Adrenal gland (tissue), 12 donors: Measurements from ENCODE around the gene ADK. TPM values are rescaled to one million over a fixed set of nuclear protein-coding genes. Genes with fewer than 3 reads are reported as not detected.
"Not testable (repeated sequence)": the region's sequence is repeated elsewhere in the genome, so short reads cannot be mapped to it uniquely, and the experiment has no call there.

Experiments
- DNase-seq, 7 donors: peaks; one replicate each; pipeline ENCODE4 v3.0.0-alpha.2; 2019 to 2020
- H3K27ac ChIP-seq, 5 donors: fragments of 200-600 bp; sonication (generic) in 4 of 5; 1 replicate in 3 of 5; 2 replicates in 2 of 5; pipeline versions ENCODE4 v1.5.1 to v1.8.0; 2016 to 2020; ENCODE audit warnings: mild to moderate bottlenecking in 1 of 5
- H3K27me3 ChIP-seq: fragments of 200-600 bp; 2 replicates; pipeline ENCODE4 v1.8.0; 2021
- H3K36me3 ChIP-seq, 2 donors: fragments of 200-600 bp; replicated peaks in 1 of 2; 1 replicate in 1 of 2; 2 replicates in 1 of 2; pipeline versions ENCODE4 v1.5.1 to v1.8.0; 2018 to 2022
- H3K4me1 ChIP-seq, 2 donors: fragments of 200-600 bp; replicated peaks in 1 of 2; 1 replicate in 1 of 2; 2 replicates in 1 of 2; pipeline versions ENCODE4 v1.5.1 to v1.8.0; 2018 to 2021
- H3K4me3 ChIP-seq, 4 donors: fragments of 200-600 bp; sonication (generic) in 3 of 4; one replicate each; pipeline ENCODE4 v1.5.1; 2016 to 2018
- H3K9me3 ChIP-seq, 3 donors: fragments of 200-600 bp; sonication (generic) in 1 of 3; replicated peaks in 1 of 3; 1 replicate in 2 of 3; 2 replicates in 1 of 3; pipeline versions ENCODE4 v1.5.1 to v1.8.0; 2016 to 2021
- CTCF ChIP-seq, 6 experiments: fragments of 450-650 bp in 4 of 6; fragments of 200-600 bp in 2 of 6; sonication (generic) in 1 of 6; IDR thresholded peaks; 1 replicate in 5 of 6; 2 replicates in 1 of 6; pipeline versions ENCODE4 v1.5.1 to v1.8.0; 2016 to 2021; ENCODE audit warnings: antibody characterized with exemption in 6 of 6, mild to moderate bottlenecking in 2 of 6, moderate library complexity in 1 of 6
- POLR2A ChIP-seq, 2 donors: fragments of 450-650 bp; IDR thresholded peaks; one replicate each; pipeline ENCODE4 v1.6.1; 2017; ENCODE audit warnings: antibody characterized with exemption in 2 of 2, mild to moderate bottlenecking in 2 of 2, moderate library complexity in 1 of 2
- WGBS, 4 donors: extraction: QIAGEN DNeasy Blood & Tissue Kit in 2 of 4; methylation state at CpG; one replicate each; pipeline versions ENCODE4 v1.1.5 to v1.1.7; 2013 to 2017; 5-methylcytosine and 5-hydroxymethylcytosine counted together
- intact Hi-C, 2 donors: fragments of 100-400 bp; cut with DNase I; formaldehyde crosslinking; loops; one replicate each; pipeline versions ENCODE4 v1.14.1 to v1.15.0; 2022 to 2023
- polyA plus RNA-seq, 3 donors: library from polyadenylated mRNA; stranded (reverse); fragments of 200-250 nt in 2 of 3; fragments of 350-450 nt in 1 of 3; fragmentation: Illumina TruSeq in 1 of 3; extraction: RNeasy Lipid Tissue Mini Kit (QIAGEN cat#74804) in 1 of 3; gene quantifications; one replicate each; pipeline ENCODE4 v1.2.3, GENCODE V29; 2013 to 2014
- total RNA-seq, 9 donors: library from RNA; depleted of rRNA in 4 of 9; stranded (reverse); fragments of >200 nt in 4 of 9; fragments of 120-200 nt in 1 of 9; fragmentation: NEBNext Ultra II Directional in 1 of 9; extraction: Animal tissue kit (Norgen Biotek cat#: 25700) in 1 of 9; gene quantifications; one replicate each; pipeline versions ENCODE4 v1.1.0 to v1.2.4, GENCODE V29; 2013 to 2023
- donor health status: healthy with polysubstance abuse.
- donor health status: Bipolar disorder and iron deficiency.
- donor health status: DM: yes; HTN: yes; CAD: no.
- donor health status: DM: no; HTN: no; CAD: no.
- donor health status: DM: no; HTN: no; CAD: no.
- donor health status: DM: yes; HTN: yes; CAD: no.

ADK gene
- total and polyA plus RNA-seq, 12 donors, result 8.2 to 45.5 (median 22.2) TPM

DNA sequence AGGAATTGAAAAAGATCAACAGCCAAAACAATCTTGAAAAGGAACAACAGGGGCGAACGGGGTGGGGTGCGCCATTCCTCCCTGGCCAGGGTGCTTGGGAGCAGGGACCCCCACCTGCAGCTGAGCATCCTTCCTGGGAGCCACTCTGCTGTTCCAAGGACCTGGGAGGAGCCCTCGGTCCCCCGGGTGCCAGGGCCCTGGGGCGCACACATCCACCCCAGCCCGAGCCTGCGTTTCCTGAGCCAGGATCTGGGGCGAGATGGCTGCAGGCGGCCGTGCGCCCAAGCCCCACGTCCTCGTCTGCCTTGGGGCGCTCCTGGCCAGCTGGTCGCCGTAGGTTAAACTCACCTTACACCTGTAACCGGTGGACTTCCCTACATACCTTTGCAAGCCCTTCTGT lies 11.0 kb upstream of the ADK start:
- no peak overlapping the region for H3K27ac ChIP-seq
- intact Hi-C loops, result no loop called here
- H3K36me3 ChIP-seq, result peaks cover 0 to 27% of the 10 kb centered on the region in 2 donors
- WGBS, 4 donors, result 97 to 99% (median 98%) methylated on average over 18 of the region's 18 CpGs
- no peak overlapping the region for H3K4me3 ChIP-seq
- H3K9me3 ChIP-seq, result no peaks in the 10 kb centered on the region
- H3K27me3 ChIP-seq, result no peaks in the 10 kb centered on the region
- TF ChIP-seq CTCF (IDR thresholded peaks at IDR 0.05), result no peak
- TF ChIP-seq POLR2A (IDR thresholded peaks at IDR 0.05), result no peak
- H3K4me1 ChIP-seq, result peaks cover 2 to 9% of the 10 kb centered on the region in 2 donors
- DNase-seq, result no peak

DNA sequence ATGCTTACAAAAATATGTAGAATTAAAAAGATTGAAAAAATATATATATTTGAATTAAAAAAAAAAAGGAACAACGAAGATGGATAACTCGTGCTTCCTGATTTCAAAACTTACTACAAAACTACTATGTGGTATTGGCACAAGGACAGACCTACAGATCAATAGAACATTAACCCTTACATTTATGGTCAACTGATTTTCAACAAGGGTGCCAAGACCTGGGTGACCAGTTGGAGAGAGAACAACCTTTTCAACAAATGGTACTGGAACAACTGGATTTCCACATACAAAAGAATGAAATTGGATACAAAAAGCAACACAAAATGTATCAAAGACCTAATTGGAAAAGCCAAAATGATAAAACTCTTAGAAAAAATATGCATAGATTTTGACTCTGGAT lies 10.5 kb upstream of the ADK start:
- Histone ChIP-seq H3K4me3 (no peak overlapping the region), H3K9me3 (no peaks in the 10 kb centered on the region), H3K36me3 (peaks cover 0 to 26% of the 10 kb centered on the region in 2 donors), H3K27me3 (no peaks in the 10 kb centered on the region), H3K27ac (no peak overlapping the region), H3K4me1 (peaks cover 7 to 15% of the 10 kb centered on the region in 2 donors)
- DNase-seq, result no peak
- 66 to 82% (median 77%) methylated on average over 2 of the region's 2 CpGs for WGBS, 4 donors
- no peak for TF ChIP-seq CTCF (IDR thresholded peaks at IDR 0.05)
- TF ChIP-seq POLR2A (IDR thresholded peaks at IDR 0.05), result no peak
- intact Hi-C loops, result no loop called here

GRCh38 chr10:74145133-74145532 lies 5.9 kb upstream of the ADK start:
- TF ChIP-seq CTCF (IDR thresholded peaks at IDR 0.05), result no peak
- TF ChIP-seq POLR2A (IDR thresholded peaks at IDR 0.05), result no peak
- no peaks in the 10 kb centered on the region for H3K9me3 ChIP-seq
- intact Hi-C loops, result no loop called here
- no peak overlapping the region for H3K4me3 ChIP-seq
- no peaks in the 10 kb centered on the region for H3K36me3 ChIP-seq
- DNase-seq, result no peak
- peaks cover 17 to 32% of the 10 kb centered on the region in 2 donors for H3K4me1 ChIP-seq
- WGBS, 4 donors, result 18 to 23% (median 23%) methylated on average over 2 of the region's 2 CpGs
- peak overlapping the region in 2 of 5 donors; percentile 3 to 57 for H3K27ac ChIP-seq
- H3K27me3 ChIP-seq, result no peaks in the 10 kb centered on the region

DNA sequence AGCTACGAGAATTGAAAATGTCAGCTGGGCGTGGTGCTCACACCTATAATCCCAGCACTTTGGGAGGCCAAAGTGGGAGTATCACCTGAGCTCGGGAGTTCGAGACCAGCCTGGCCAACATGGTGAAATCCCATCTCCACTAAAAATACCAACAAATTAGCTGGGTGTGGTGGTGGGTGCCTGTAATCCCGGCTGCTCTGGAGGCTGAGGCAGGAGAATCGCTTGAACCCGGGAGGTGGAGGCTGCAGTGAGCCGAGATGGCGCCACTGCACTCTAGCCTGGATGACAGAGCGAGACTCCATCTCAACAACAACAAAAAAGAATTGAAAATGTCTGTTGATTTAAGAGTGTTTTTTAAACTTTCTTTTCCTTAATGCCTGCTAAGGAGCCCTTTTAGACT lies 4.0 kb upstream of the ADK start:
- H3K9me3 ChIP-seq, H3K27ac ChIP-seq, intact Hi-C loops, H3K36me3 ChIP-seq, H3K4me3 ChIP-seq, H3K27me3 ChIP-seq, DNase-seq: not testable (repeated sequence)
- H3K4me1 ChIP-seq, result peaks cover 18 to 33% of the 10 kb centered on the region in 2 donors
- 92 to 100% (median 96%) methylated on average over 8 to 10 of the region's 10 CpGs for WGBS, 4 donors
